HL-60/S4 (cell line): Measurements from ENCODE around the gene FBXW8.

Experiments used
- in situ Hi-C: fragments of 300-500 bp; cut with MboI; formaldehyde crosslinking; loops from 2 replicates; pipeline ENCODE4 v1.14.3; 2022; ENCODE audit warnings: low sequenced_read_pairs

FBXW8 gene

GRCh38 chr12:116990329-116990728, 79.6 kb downstream of the FBXW8 start:
- in situ Hi-C loops, result no loop called here

GRCh38 chr12:116990971-116991966, 80.5 kb downstream of the FBXW8 start:
- in situ Hi-C loops, result no loop called here

- in situ Hi-C loops, result no loop called here
Observed at GRCh38 chr12:116996093-116996492, 85.3 kb downstream of the FBXW8 start.

- in situ Hi-C loops, result no loop called here
Observed at GRCh38 chr12:116996621-116997020, 85.9 kb downstream of the FBXW8 start.

- in situ Hi-C loops, result no loop called here
Observed at GRCh38 chr12:116999066-116999465, 88.3 kb downstream of the FBXW8 start.

GRCh38 chr12:117000316-117000715, 89.6 kb downstream of the FBXW8 start:
- in situ Hi-C loops, result no loop called here

GRCh38 chr12:117002051-117002817, 91.5 kb downstream of the FBXW8 start:
- in situ Hi-C loops, result no loop called here

- in situ Hi-C loops, result no loop called here
Observed at GRCh38 chr12:117003883-117004404, 93.2 kb downstream of the FBXW8 start.

GRCh38 chr12:117005417-117006046, 94.8 kb downstream of the FBXW8 start:
- in situ Hi-C loops, result no loop called here

GRCh38 chr12:117006333-117006732, 95.6 kb downstream of the FBXW8 start:
- in situ Hi-C loops, result no loop called here

- in situ Hi-C loops, result no loop called here
Observed at GRCh38 chr12:117007577-117007976, 96.8 kb downstream of the FBXW8 start.

GRCh38 chr12:117009759-117010158, 99.0 kb downstream of the FBXW8 start:
- in situ Hi-C loops, result no loop called here

GRCh38 chr12:117010693-117011451, 100.1 kb downstream of the FBXW8 start:
- in situ Hi-C loops, result no loop called here

- in situ Hi-C loops, result no loop called here
Observed at GRCh38 chr12:117011988-117012805, 101.4 kb downstream of the FBXW8 start.

GRCh38 chr12:117013726-117014125, 103.0 kb downstream of the FBXW8 start:
- in situ Hi-C loops, result no loop called here

GRCh38 chr12:117014342-117014887, 103.7 kb downstream of the FBXW8 start:
- in situ Hi-C loops, result no loop called here

- in situ Hi-C loops, result no loop called here
Observed at GRCh38 chr12:117015811-117016210, 105.1 kb downstream of the FBXW8 start.

- in situ Hi-C loops, result no loop called here
Observed at GRCh38 chr12:117017807-117018206, 107.1 kb downstream of the FBXW8 start.

- in situ Hi-C loops, result no loop called here
Observed at GRCh38 chr12:117018276-117018675, 107.5 kb downstream of the FBXW8 start.
